C1 segment of cervical spinal cord (tissue), 14 donors: ENCODE measurements around the gene NKTR.

Source experiments
- DNase-seq, 14 donors: peaks; one replicate each; lab custom pipeline; 2025; lab: John Stamatoyannopoulos, UW

Gene NKTR

DNA sequence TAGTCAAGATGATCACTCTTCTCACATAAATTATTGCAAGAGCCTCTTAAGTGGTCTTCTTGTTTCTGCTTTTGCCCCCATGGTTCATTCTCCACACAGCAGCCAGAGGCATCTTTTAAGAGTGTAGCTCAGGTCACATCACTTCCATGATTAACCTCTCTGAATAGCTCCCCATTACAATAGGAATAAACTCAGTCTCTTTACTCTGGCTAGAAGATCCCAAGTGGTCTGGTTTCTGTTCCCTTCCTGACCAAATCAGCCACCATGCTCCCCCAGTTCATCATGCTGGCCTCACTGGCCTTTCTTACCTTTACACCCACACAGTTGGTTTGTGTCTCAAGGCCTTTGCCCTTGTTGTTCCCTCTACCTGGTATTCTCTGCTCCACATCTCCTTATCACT is 93.9 kb downstream of the NKTR start:
- no peak for DNase-seq

- no peak for DNase-seq
Observed at GRCh38 chr3:42696356-42697288, 96.1 kb downstream of the NKTR start.

GRCh38 chr3:42697289-42698051 is 97.0 kb downstream of the NKTR start:
- DNase-seq, result no peak
